ENCODE results near the gene ERICH2.

The ERICH2 gene

GRCh38 chr2:170846314-170846713, 76.1 kb downstream of the ERICH2 start:
- no peak for DNase-seq

GRCh38 chr2:170847716-170848115, 77.5 kb downstream of the ERICH2 start:
- no peak for DNase-seq
